Stimulated activated CD8-positive, alpha-beta memory T cell treated with anti-CD3 and anti-CD28 coated beads, Interleukin-12 subunit alpha, Interleukin-12 subunit beta, amount 100 ng/mL, for 1 hour (primary cell): Measurements from ENCODE around the gene DNMT3B.
A peak's percentile ranks its signal among the peaks of the same experiment; 100 is the strongest.
"Not testable (repeated sequence)": the region's sequence is repeated elsewhere in the genome, so short reads cannot be mapped to it uniquely, and the experiment has no call there.

ENCODE experiments used
- DNase-seq: peaks from one replicate; pipeline ENCODE4 v3.0.0-alpha.2; 2020; ENCODE audit warnings: low read depth

DNMT3B gene

GRCh38 chr20:32761831-32762753, at the start of gene DNMT3B:
Gene DNMT3B (plus strand): TSS chr20:32762385. CDS start chr20:32780324, 17,939 bp downstream.
- peak; percentile 48 for DNase-seq

- no peak for DNase-seq
Observed at GRCh38 chr20:32718749-32719348, 43.3 kb upstream of the DNMT3B start.

GRCh38 chr20:32727683-32728082, 34.5 kb upstream of the DNMT3B start:
- DNase-seq: no peak

GRCh38 chr20:32728435-32728834, 33.8 kb upstream of the DNMT3B start:
- not testable (repeated sequence) for DNase-seq

- not testable (repeated sequence) for DNase-seq
Observed at GRCh38 chr20:32729334-32729733, 32.9 kb upstream of the DNMT3B start.

GRCh38 chr20:32731882-32732266, 30.3 kb upstream of the DNMT3B start:
- no peak for DNase-seq

- DNase-seq: no peak
Observed at GRCh38 chr20:32737371-32738223, 24.6 kb upstream of the DNMT3B start.

GRCh38 chr20:32741151-32741550, 21.0 kb upstream of the DNMT3B start:
- DNase-seq: no peak

- DNase-seq: no peak
Observed at GRCh38 chr20:32742322-32743236, 19.6 kb upstream of the DNMT3B start.

GRCh38 chr20:32743237-32744112, 18.7 kb upstream of the DNMT3B start, which contains the start of gene COMMD7:
Gene COMMD7 (minus strand): TSS chr20:32743467. CDS start chr20:32743391, 76 bp downstream.
- peak; percentile 34 for DNase-seq

GRCh38 chr20:32749914-32750637, 12.1 kb upstream of the DNMT3B start:
- DNase-seq: no peak

GRCh38 chr20:32751293-32751692, 10.9 kb upstream of the DNMT3B start:
- no peak for DNase-seq

- no peak for DNase-seq
Observed at GRCh38 chr20:32751702-32752457, 10.3 kb upstream of the DNMT3B start.

GRCh38 chr20:32752458-32753250, 9.5 kb upstream of the DNMT3B start:
- DNase-seq: no peak

- no peak for DNase-seq
Observed at GRCh38 chr20:32753731-32754130, 8.5 kb upstream of the DNMT3B start.

GRCh38 chr20:32756156-32756555, 6.0 kb upstream of the DNMT3B start:
- DNase-seq: no peak

GRCh38 chr20:32761417-32761830, 761 bp upstream of the DNMT3B start:
- no peak for DNase-seq

- no peak for DNase-seq
Observed at GRCh38 chr20:32762754-32763201, 593 bp downstream of the DNMT3B start.
